ENCODE measurements around the gene SELENOO. TPM values are rescaled to one million over a fixed set of nuclear protein-coding genes. Genes with fewer than 3 reads are reported as not detected.

SELENOO gene
- total RNA-seq, 3 donors from 2014 or later = 21.5 to 23.8 (median 23.1) TPM

GRCh38 chr22:50253046-50253915 lies 52.5 kb downstream of the SELENOO start:
- no peak overlapping the region for H3K4me3 ChIP-seq
- H3K9me3 ChIP-seq = no peaks in the 10 kb centered on the region
- intact Hi-C loops (cut with DNase I, micrococcal nuclease) = loop anchor here in 1 of 2 donors (5.0 kb wide), 1 partner anchor 89 kb away; the partner anchor contains the start of gene PPP6R2
- H3K36me3 ChIP-seq (ENCODE audit: low read depth) = no peaks in the 10 kb centered on the region
- DNase-seq (no peak), ATAC-seq (no peak)
- H3K4me1 ChIP-seq (ENCODE audit: low read depth) = peaks cover 21% of the 10 kb centered on the region
- TF ChIP-seq CTCF (IDR thresholded peaks at IDR 0.05) = no peak

DNA sequence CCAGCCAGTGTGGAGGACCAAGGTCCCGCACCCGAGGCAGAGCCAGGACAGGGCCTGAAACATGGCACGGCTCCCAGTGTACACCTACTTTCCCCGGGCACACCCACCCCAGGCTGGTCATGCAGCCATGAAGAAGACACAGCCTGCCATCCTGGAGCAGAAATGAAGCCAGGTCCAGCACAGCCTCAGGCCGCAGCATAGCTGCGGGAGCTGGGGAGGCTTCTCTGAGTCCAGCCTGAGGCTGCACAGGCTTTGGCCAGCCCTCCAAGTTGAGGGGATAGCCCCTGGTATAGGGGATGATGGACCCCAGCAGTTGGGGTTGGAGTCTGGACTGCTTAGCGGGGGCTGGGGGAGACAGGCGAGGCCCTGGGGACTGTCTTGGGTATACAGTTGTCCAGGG lies 53.1 kb downstream of the SELENOO start:
- intact Hi-C loops (cut with DNase I, micrococcal nuclease) = loop anchor here in 1 of 2 donors (5.0 kb wide), 1 partner anchor 88 kb away; the partner anchor contains the start of gene PPP6R2
- Histone ChIP-seq H3K36me3 (ENCODE audit: low read depth) (no peaks in the 10 kb centered on the region), H3K9me3 (no peaks in the 10 kb centered on the region), H3K4me1 (ENCODE audit: low read depth) (peaks cover 15% of the 10 kb centered on the region), H3K4me3 (no peak overlapping the region)
- ATAC-seq = no peak
- no peak for TF ChIP-seq CTCF (IDR thresholded peaks at IDR 0.05)
- no peak for DNase-seq

DNA sequence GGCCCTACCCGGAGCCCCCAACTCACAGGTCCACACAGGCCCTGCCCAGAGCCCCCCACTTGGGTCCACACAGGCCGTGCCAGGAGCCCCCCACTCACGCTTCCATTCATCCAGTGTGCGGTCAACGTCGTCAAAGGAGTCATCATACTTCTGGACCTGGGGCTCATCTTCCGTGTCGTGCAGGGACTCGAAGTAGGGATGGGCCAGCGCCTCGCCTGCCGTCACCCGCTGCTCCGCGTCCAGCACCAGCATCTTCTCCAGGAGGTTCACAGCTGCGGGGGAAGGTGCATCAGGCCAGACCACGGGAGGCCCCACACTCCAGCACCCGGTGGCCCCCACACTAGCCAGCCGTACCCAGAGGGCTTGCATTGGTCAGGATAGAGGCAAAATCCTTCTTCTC lies 54.3 kb downstream of the SELENOO start:
- Histone ChIP-seq H3K36me3 (ENCODE audit: low read depth) (no peaks in the 10 kb centered on the region), H3K4me1 (ENCODE audit: low read depth) (peaks cover 6% of the 10 kb centered on the region), H3K9me3 (no peaks in the 10 kb centered on the region), H3K4me3 (no peak overlapping the region)
- ATAC-seq = no peak
- no peak for DNase-seq
- intact Hi-C loops (cut with DNase I, micrococcal nuclease) = no loop called here
- TF ChIP-seq CTCF (IDR thresholded peaks at IDR 0.05) = no peak

- no peak for DNase-seq
- no peak for ATAC-seq
- intact Hi-C loops (cut with DNase I, micrococcal nuclease) = no loop called here
- Histone ChIP-seq H3K36me3 (ENCODE audit: low read depth) (no peaks in the 10 kb centered on the region), H3K9me3 (no peaks in the 10 kb centered on the region), H3K4me1 (ENCODE audit: low read depth) (peaks cover 5% of the 10 kb centered on the region), H3K4me3 (no peak overlapping the region)
- no peak for TF ChIP-seq CTCF (IDR thresholded peaks at IDR 0.05)
Observed at GRCh38 chr22:50255607-50256006, 54.8 kb downstream of the SELENOO start.

GRCh38 chr22:50256258-50256862 lies 55.5 kb downstream of the SELENOO start:
- no peak for TF ChIP-seq CTCF (IDR thresholded peaks at IDR 0.05)
- DNase-seq (no peak), ATAC-seq (no peak)
- Histone ChIP-seq H3K4me3 (no peak overlapping the region), H3K36me3 (ENCODE audit: low read depth) (no peaks in the 10 kb centered on the region), H3K4me1 (ENCODE audit: low read depth) (peaks cover 9% of the 10 kb centered on the region), H3K9me3 (no peaks in the 10 kb centered on the region)
- intact Hi-C loops (cut with DNase I, micrococcal nuclease) = no loop called here

All from mucosa of descending colon (tissue), 3 donors.